Neutrophil (primary cell): Measurements from ENCODE around the gene RCN2.
A peak's percentile ranks its signal among the peaks of the same experiment; 100 is the strongest.

Source experiments
- H3K27ac ChIP-seq: fragments of 200-600 bp; sonication (generic); 2 replicates; pipeline ENCODE4 v1.5.1; 2016; ENCODE audit warnings: mild to moderate bottlenecking, moderate library complexity
- H3K27me3 ChIP-seq: fragments of 200-600 bp; sonication (generic); 2 replicates; pipeline ENCODE4 v1.6.0; 2016; ENCODE audit warnings: mild to moderate bottlenecking
- H3K36me3 ChIP-seq: fragments of 200-600 bp; sonication (generic); 2 replicates; pipeline ENCODE4 v1.5.1; 2017
- H3K4me1 ChIP-seq, 2 experiments: fragments of 200-600 bp in 1 of 2; sonication (generic) in 1 of 2; 1 replicate in 1 of 2; 2 replicates in 1 of 2; pipeline versions ENCODE4 v1.5.1 to v1.6.1; 2013 to 2016; ENCODE audit warnings: low read depth in 1 of 2, low read length in 1 of 2, mild to moderate bottlenecking in 1 of 2, moderate library complexity in 1 of 2; ENCODE audit not compliant: control insufficient read depth in 1 of 2, insufficient read depth in 1 of 2
- H3K4me3 ChIP-seq, 2 experiments: fragments of 200-600 bp in 1 of 2; sonication (generic) in 1 of 2; 1 replicate in 1 of 2; 2 replicates in 1 of 2; pipeline ENCODE4 v1.5.1; 2013 to 2016; ENCODE audit warnings: low read depth in 1 of 2, low read length in 1 of 2, mild to moderate bottlenecking in 1 of 2, moderate library complexity in 1 of 2
- H3K9me3 ChIP-seq: fragments of 200-600 bp; sonication (generic); 2 replicates; pipeline ENCODE4 v1.5.1; 2016
- TF ChIP-seq, protein P1 (sequence below): fragments of 200-600 bp; sonication (generic); IDR thresholded peaks from 2 replicates; pipeline ENCODE4 v1.5.1; 2016; ENCODE audit warnings: antibody characterized with exemption

The RCN2 gene

DNA sequence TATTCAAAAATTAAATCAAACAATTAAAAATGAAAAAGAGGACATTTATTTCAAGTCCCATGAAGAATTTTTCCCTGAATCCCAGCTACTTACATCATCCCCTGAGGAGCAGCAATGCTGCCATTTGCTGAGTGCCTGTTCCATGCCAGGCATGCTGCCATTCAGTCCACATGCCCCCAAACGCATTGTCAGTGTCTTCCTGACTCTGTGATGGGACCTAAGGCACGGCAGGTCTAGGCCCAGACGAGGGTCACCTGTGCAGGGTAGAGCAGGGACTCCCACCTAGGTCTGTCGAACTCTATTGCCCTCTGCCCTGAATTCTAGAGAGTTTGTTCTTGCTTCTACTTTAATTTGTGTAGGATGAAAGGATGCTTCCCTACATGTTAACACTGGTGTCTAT is 70.4 kb downstream of the RCN2 start:
- Histone ChIP-seq H3K27me3 (no peaks in the 10 kb centered on the region), H3K27ac (peak overlapping the region; percentile 96), H3K9me3 (no peaks in the 10 kb centered on the region), H3K4me1 (peaks cover 99 to 100% of the 10 kb centered on the region in 2 experiments), H3K4me3 (peak overlapping the region in 1 of 2 experiments; percentile 44), H3K36me3 (peaks cover 38% of the 10 kb centered on the region)
- TF ChIP-seq, protein P1, sequence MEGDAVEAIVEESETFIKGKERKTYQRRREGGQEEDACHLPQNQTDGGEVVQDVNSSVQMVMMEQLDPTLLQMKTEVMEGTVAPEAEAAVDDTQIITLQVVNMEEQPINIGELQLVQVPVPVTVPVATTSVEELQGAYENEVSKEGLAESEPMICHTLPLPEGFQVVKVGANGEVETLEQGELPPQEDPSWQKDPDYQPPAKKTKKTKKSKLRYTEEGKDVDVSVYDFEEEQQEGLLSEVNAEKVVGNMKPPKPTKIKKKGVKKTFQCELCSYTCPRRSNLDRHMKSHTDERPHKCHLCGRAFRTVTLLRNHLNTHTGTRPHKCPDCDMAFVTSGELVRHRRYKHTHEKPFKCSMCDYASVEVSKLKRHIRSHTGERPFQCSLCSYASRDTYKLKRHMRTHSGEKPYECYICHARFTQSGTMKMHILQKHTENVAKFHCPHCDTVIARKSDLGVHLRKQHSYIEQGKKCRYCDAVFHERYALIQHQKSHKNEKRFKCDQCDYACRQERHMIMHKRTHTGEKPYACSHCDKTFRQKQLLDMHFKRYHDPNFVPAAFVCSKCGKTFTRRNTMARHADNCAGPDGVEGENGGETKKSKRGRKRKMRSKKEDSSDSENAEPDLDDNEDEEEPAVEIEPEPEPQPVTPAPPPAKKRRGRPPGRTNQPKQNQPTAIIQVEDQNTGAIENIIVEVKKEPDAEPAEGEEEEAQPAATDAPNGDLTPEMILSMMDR = no peak

GRCh38 chr15:77002436-77002835 is 70.9 kb downstream of the RCN2 start:
- Histone ChIP-seq H3K27me3 (no peaks in the 10 kb centered on the region), H3K36me3 (peaks cover 37% of the 10 kb centered on the region), H3K4me1 (peaks cover 98% of the 10 kb centered on the region in 2 experiments), H3K9me3 (no peaks in the 10 kb centered on the region), H3K27ac (peak overlapping the region; percentile 96), H3K4me3 (peak overlapping the region; percentile 42 to 44)
- TF ChIP-seq, protein P1 = no peak

DNA sequence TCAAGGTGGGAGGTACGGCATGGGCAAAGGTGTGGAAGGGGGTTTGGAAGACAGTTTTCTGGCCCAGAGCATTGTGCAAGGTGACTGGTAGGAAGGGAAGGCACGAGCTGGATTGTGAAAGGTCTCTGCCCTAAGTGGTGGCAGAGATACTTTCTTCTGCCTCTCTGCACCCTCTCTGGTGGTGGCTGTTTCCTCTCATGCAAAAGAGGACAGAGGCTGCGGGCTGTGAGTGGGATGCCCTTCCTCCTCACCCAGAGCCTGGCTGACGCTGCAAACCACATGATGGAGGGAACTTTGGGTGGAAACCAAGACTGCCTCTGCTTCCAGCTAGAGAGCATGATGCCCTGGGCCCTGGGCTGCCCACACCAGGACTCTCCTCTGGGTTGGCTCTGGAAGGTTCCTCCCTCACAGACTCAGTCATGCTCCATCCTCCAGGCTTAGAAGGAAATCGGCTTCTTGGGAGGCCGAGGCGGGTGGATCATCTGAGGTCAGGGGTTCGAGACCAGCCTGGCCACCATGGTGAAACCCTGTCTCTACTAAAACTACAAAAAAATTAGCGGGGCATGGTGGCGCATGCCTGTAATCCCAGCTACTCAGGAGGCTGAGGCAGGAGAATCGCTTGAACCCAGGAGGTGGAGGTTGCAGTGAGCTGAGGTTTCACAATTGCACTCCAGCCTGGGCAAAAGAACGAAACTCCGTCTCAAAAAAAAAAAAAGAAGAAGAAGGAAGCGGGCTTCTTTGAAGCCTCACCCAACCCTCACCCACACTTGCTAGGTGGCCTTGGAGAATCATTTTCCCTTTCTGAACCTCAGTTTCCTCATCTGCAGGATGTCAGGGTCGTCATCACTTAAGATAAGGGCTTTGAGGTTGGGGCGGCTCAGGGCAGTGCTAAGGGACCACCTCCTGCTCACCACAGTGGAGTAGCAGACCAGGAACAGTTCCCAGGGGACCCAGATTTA is 71.7 kb downstream of the RCN2 start:
- Histone ChIP-seq H3K36me3 (peaks cover 38% of the 10 kb centered on the region), H3K4me1 (peaks cover 90 to 97% of the 10 kb centered on the region in 2 experiments), H3K27ac (peak overlapping the region; percentile 96), H3K4me3 (peak overlapping the region; percentile 42 to 44), H3K9me3 (no peaks in the 10 kb centered on the region), H3K27me3 (no peaks in the 10 kb centered on the region)
- TF ChIP-seq, protein P1 = no peak
